ENCODE measurements around the gene CCN5.

DNA sequence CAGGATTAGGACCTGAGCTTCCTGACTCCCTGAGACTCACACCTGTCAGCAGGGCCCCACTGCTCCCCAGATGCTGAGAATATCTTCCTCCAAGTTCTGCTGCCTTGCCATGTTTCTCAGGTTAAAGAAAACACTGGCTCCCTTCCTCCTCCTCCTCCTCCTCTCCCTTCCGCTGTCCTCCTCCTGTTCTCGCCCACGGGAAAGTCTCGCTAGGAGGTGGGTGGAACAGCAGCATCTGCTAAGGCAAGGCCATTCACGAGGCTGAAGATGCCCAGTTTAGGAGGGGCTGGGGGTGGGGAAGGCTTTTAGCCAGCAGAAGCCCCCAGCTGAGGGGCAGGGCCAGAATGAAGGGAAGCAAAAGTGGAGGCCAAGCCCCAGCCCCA lies 54.3 kb downstream of the CCN5 start:
- TF ChIP-seq YY1 (IDR thresholded peaks at IDR 0.05; ENCODE audit: low read depth) (no peak), CEBPB (IDR thresholded peaks at IDR 0.05) (no peak), RAD21 (IDR thresholded peaks at IDR 0.05; ENCODE audit: low read depth) (no peak), TAF1 (IDR thresholded peaks at IDR 0.05; ENCODE audit: low read depth) (no peak), EGR1 (IDR thresholded peaks at IDR 0.05) (no peak), EP300 (IDR thresholded peaks at IDR 0.05; ENCODE audit: borderline replicate concordance) (no peak), REST (IDR thresholded peaks at IDR 0.05; ENCODE audit: low read depth) (no peak)
- TF ChIP-seq, protein P1, sequence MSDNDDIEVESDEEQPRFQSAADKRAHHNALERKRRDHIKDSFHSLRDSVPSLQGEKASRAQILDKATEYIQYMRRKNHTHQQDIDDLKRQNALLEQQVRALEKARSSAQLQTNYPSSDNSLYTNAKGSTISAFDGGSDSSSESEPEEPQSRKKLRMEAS (IDR thresholded peaks at IDR 0.05) = no peak
